AG10803 (cell line): ENCODE measurements around the gene MRPS9.

ENCODE experiments used
- DNase-seq: peaks from one replicate; pipeline ENCODE4 v3.0.0; 2010; ENCODE audit warnings: low read depth
- H3K4me3 ChIP-seq: 2 replicates; pipeline ENCODE4 v1.5.1; 2011; ENCODE audit warnings: mild to moderate bottlenecking, low read length, control low read depth
- CTCF ChIP-seq: conservative IDR thresholded peaks from 2 replicates; pipeline ENCODE4 v1.5.1; 2011; ENCODE audit warnings: mild to moderate bottlenecking, low read length, control low read depth, inconsistent platforms

Gene MRPS9

GRCh38 chr2:105090091-105090490, 52.2 kb downstream of the MRPS9 start:
- DNase-seq: no peak
- no peak overlapping the region for H3K4me3 ChIP-seq
- TF ChIP-seq CTCF: no peak

DNA sequence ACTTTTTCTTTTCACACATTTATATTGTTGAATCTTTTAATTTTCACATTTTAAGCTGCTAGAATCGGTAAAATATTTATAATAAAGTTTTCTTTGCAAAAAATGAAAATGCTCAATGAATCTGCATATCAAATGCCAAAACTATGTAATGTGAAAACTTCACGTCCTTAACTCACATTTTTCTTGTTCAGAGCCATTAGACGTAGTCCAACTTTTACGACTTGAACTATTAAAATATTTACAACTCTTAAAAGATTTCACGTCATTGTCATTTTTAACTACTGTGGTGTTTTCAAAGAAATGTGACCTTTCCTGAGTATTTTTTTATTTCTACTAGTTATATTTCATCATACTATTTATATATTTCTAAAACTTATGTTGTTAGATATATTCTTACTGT, 54.9 kb downstream of the MRPS9 start:
- TF ChIP-seq CTCF: no peak
- DNase-seq: no peak
- H3K4me3 ChIP-seq: no peak overlapping the region

GRCh38 chr2:105099153-105099552, 61.3 kb downstream of the MRPS9 start:
- DNase-seq: no peak
- H3K4me3 ChIP-seq: no peak overlapping the region
- no peak for TF ChIP-seq CTCF

DNA sequence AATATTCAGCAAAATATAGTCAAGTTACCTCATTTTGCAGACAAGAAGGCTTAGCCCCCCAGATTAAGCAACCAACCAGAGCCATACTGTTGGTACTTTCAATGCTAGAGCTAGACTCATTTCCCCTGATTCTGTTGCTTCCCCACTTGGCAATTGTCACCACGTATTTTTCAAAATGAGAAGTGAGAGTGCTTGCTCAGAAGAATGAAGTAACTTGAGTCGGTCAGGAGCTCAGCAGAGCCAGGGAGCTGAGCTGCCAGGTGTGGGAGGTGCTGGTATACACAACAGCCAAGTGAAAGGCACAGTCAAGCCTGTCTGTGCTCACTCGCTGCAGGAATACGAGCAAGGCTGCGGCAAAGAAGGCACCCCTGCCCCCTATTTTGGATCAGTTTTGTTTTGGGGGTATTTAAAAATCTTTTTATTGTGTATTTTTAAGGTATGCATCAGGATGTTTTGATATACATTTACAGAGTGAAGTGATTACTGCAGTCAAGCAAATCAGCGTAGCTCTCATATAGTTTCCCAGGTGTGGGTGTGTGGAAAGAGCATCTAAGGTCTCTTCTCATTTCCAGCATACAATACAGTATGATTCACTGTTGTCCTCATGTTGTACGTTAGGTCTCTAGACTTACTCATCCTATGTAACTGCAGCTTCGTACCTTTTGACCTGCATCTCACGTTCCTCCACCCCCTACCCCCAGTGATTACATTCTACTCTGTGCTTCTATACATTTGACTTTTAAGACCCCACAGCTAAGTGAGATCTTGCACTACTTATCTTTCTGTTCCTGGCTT, 62.4 kb downstream of the MRPS9 start:
- TF ChIP-seq CTCF: no peak
- H3K4me3 ChIP-seq: no peak overlapping the region
- no peak for DNase-seq

DNA sequence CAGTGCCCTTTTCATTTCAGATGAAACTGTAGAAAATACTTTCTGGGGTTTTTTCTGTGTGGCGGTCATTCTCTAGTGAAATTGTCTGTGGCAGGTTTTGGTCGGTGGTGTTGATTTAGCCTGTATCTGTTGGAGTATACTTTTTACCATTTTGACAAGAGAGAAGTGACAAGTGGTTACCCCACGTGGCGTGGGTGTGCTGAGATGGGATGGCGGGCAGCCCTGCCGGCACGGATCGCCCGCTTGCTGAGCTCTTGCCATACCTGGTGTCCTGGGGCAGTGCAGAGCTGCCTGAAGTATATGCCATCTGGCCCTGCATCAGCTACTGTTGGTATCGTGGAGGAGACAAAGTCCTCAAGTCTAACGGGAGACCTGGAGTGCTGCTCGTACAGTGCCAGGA, 64.1 kb downstream of the MRPS9 start:
- TF ChIP-seq CTCF: no peak
- no peak for DNase-seq
- H3K4me3 ChIP-seq: no peak overlapping the region

DNA sequence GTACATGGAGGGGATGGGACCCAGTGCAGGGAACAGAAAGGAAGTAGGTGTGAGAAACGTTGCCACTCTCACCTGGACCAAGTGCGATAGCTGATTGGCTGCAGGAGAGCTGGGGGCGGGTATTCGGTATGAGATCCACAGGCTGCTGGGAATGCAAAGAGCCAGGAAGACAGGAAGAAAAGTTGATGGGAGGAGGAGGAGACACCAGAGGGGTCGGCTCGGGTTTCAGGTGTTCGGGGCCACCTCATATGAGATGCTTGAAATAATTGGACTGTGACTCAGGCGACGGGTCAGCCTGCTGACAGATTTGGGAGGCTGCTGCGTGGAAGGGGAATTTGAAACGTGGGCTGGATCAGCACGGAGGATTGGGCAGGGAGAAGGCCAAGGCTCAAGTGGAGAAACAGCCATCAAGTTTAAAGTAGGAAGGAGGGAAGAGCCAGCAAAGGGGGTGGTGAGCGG, 65.1 kb downstream of the MRPS9 start:
- peak; percentile 72 for DNase-seq
- no peak overlapping the region for H3K4me3 ChIP-seq
- no peak for TF ChIP-seq CTCF

DNA sequence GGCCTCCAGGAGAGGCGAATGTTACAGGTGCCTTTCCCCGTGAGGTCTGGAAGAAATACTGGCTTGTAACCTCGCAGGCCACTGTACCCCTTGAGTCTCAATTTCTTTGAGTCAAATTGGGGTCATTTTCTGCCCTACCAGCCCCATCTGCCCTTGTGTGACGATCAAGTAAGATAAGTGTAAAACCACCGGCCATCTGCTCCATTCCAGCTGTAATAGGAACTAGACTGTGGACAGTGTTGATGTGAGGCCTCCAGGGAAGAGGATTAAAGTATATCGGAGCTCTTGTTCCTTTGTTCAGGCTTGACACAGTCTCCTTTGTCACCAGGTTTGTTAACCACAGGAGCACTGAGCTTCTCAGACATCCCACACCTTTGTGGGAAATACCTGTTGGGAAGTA, 65.6 kb downstream of the MRPS9 start:
- TF ChIP-seq CTCF: no peak
- no peak for DNase-seq
- H3K4me3 ChIP-seq: no peak overlapping the region
